Measurements from ENCODE around the gene SH3D19.
A peak's percentile ranks its signal among the peaks of the same experiment; 100 is the strongest.
"Not testable (repeated sequence)": the region's sequence is repeated elsewhere in the genome, so short reads cannot be mapped to it uniquely, and the experiment has no call there.

SH3D19 gene

GRCh38 chr4:151143811-151144210 is 181.6 kb downstream of the SH3D19 start:
- DNase-seq, result no peak

GRCh38 chr4:151143162-151143561 is 182.2 kb downstream of the SH3D19 start:
- no peak for DNase-seq

DNA sequence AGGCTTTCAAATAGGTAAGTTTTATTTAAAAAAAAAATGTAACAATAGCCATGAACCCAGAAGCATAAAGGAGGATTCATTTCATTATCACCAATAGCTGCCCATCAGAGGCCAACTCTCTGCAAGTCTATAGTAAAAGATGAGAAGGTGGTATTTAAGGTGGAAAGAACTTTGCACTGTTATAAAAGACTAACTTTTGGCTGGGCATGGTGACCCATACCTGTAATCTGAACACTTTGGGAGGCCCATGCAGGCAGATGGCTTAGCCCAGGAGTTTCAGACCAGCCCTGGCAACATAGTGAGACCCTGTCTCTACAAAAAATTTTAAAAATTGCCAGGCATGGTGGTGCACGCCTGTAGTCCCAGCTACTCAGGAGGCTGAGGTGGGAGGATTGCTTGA is 182.6 kb downstream of the SH3D19 start:
- no peak for DNase-seq

DNA sequence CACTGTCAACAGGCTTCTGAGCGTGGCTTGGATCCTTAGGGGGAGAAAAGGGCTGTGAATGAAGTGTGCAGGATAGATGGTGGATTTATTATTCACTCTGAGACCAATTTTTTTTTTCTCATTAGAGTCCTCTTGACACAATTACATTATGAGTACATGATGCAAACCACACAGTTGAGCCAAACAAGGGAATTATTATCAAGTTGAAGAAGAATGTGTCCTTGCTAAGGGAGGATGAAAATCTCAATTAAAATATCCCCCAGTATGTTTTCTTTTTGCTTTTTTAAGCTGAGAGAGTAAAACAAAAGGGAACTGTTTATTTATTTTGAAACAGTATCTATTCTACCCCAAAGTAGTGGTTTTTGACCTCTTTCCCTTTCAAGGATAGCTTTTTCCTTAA is 185.6 kb downstream of the SH3D19 start:
- no peak for DNase-seq

- not testable (repeated sequence) for DNase-seq
Measured at GRCh38 chr4:151136048-151136447, 189.4 kb downstream of the SH3D19 start.

DNA sequence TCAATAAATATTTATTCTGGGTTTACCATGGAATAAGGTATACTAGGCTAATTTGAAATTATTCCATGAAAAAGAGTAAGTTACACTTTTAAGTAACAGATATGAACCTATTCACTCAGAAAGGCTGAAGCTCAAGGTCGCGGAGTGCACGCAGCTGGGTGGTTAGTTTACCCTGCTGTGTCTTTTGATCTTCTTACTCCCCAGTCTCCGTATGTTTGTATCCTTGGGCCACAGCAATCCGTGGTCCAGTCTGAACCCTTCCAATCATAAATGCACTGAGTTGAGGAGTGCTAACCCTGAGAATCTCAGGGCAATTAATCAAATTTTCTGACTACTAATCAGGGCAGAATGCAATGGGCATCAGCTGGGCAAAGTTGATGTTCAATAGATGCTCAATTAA is 192.1 kb downstream of the SH3D19 start:
- DNase-seq, result no peak

DNA sequence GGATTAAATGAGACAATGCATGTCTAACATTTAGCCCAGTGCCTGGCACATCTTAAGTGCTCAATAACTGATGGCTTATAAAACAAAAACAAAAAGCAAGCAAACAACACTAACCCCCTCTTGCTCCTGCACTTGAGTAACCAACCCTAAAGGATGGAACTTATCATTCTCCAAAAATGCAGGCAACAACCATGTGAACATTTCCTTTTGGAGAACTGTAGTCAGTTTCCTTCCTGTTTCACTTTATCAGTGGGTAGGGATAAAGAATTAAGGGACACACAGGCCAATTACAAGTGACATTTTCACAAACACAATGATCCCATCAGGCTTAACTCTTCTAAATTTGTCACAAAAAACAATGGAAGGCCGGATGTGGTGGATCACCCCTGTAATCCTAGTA is 195.6 kb downstream of the SH3D19 start:
- no peak for DNase-seq

DNA sequence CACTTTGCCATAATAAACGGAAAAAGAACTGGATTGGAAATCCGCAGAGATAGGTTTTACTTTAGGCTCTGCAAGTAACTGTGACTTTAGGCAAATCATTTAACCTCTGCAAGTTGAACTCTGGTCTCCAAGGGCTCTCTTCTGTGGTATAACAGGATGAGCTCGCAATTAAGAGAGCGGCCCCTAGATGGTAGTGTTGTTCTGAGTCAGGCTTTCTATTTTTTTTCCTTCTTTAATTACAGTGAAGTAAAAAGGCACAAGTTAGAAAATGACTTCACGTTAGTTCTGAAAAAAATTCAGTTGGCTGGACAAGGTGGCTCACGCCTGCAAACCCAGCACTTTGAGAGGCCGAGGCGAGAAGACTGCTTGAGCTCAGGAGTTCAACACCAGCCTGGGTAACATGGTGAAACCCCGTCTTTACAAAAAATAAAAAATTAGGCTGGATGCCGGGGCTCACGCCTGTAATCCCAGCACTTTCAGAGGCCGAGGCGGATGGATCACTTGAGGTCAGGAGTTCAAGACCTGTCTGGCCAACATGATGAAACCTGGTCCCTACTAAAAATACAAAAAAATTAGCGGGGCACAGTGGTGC is 207.9 kb downstream of the SH3D19 start:
- peak; percentile 2 for DNase-seq

DNA sequence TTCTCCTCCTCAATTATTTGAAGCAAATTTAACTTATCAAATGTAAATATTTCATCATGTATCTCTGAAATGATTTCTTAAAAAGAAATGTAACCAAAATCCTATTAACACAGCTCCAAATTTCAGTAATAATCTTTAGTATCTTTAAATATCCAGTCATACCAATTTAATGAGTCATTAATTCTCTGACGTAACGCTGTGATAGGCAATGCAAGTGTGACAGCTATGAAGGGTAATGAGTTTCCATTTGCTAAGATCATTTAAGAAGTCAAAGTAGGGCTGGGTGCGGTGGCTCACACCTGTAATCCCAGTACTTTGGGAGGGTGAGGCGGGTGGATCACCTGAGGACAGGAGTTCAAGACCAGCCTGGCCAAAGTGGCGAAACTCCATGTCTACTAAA is 210.4 kb downstream of the SH3D19 start:
- DNase-seq, result no peak

- no peak for DNase-seq
Measured at GRCh38 chr4:151114338-151114737, 211.1 kb downstream of the SH3D19 start.

DNA sequence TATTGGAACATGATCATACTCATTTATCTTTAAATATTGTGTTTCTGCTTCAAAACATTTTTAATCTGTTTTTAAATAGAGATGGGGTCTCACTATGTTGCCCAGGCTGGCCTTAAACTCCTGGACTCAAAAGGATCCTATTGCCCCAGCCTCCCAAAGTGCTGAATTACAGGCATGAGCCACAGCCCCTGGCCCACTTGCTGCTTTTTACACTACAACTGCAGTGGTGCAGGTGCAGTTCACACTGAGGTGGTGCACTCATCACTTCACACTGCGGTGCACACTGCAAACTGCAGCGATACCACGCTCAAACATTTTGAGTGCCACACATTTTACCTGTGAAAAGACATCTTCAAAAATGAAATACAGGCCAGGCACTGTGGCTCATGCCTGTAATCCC is 215.2 kb downstream of the SH3D19 start:
- DNase-seq, result no peak

DNA sequence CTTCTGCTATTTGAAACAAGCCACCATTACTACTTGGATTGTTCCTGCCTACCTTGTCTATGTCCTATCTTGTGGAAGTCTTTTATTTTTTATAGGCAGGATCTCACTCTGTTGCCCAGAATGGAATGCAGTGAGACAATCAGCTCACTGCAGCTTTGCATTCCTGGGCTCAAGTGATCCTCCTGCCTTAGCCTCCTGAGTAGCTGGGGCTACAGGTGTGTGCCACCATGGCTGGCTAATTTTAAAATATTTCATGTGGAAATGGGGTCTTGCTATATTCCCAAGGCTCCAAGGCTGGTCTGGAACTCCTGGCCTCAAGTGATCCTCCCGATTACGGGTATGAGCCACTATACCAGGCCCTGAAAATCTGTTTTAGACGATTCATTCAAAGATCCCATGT is 218.3 kb downstream of the SH3D19 start:
- no peak for DNase-seq

- no peak for DNase-seq
Measured at GRCh38 chr4:151105454-151106032, 219.9 kb downstream of the SH3D19 start.

- no peak for DNase-seq
Measured at GRCh38 chr4:151104621-151105020, 220.8 kb downstream of the SH3D19 start.

- no peak for DNase-seq
Measured at GRCh38 chr4:151103758-151104157, 221.6 kb downstream of the SH3D19 start.

- DNase-seq, result no peak
Measured at GRCh38 chr4:151100531-151100930, 224.9 kb downstream of the SH3D19 start.

- no peak for DNase-seq
Measured at GRCh38 chr4:151099976-151100417, 225.4 kb downstream of the SH3D19 start.

DNA sequence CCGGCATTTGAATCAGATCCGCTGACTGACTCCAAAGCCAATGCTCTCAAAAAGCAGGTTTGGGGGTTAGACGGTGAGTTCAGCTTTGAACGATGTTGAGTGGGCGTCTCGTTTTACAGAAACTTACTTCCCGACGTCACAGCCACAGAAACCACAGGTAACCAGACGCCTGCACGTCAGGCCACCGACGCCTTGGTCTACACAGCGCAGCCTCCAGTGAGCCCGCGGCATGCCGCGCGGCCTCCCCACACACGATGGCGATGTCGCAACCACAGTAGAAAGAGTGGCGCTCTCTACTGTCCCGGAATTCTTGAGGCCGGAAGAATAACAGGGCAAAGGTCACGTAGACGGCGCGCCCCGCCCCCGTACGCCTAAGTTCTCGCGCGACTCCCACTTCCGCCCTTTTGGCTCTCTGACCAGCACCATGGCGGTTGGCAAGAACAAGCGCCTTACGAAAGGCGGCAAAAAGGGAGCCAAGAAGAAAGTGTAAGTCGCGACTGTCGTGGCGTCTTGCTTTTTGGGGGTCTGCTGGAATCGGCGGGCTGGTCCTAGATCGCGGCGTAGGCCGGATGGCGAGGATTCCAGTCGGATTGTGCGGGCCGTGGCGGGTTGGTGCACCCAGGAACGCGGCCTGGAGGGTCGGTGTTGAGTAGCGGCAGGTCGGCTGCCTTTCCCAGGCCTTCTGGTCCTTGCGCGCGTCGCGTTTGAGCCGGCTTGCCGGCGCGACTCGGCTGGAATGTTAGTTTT is 226.0 kb downstream of the SH3D19 start, which contains the start of gene RPS3A:
Gene RPS3A (plus strand): TSS at position 400 of the 747 bp plus-strand sequence. CDS start 25 bp downstream, at position 425.
- peak; percentile 81 for DNase-seq

DNA sequence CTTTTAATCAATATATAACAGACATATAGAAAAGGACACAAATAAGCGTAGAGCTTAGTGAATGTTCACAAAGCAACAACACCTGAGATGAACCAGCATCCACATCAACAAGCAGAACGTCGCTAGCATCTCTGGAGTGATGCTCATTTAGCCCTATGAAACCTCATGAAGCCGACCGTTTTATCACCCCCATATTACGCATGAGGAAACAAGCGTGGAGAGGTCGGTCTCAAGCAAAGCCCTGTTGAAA is 226.5 kb downstream of the SH3D19 start:
- no peak for DNase-seq

GRCh38 chr4:151097759-151098158 is 227.6 kb downstream of the SH3D19 start:
- no peak for DNase-seq

- no peak for DNase-seq
Measured at GRCh38 chr4:151095142-151095541, 230.3 kb downstream of the SH3D19 start.

- no peak for DNase-seq
Measured at GRCh38 chr4:151094290-151094751, 231.1 kb downstream of the SH3D19 start.

GRCh38 chr4:151093203-151093602 is 232.2 kb downstream of the SH3D19 start:
- DNase-seq, result no peak

DNA sequence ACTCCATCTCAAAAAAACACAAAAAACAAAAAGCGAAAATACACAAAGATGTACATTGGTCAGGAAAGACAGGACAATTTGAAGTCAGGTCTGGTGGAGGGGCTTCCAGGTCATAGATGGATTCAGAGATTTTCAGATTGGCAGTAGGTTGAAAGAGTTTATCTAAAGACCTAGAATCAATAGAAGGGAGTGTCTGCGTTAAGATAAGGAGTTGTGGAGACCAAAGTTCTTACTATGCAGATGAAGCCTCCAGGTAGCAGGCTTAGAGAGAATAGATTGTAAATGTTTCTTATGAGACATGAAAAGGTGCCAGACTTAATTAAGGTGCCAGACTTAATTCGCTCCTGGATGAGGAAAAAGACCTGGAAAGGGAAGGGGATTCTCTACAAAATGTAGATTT is 232.9 kb downstream of the SH3D19 start:
- DNase-seq, result no peak

GRCh38 chr4:151091047-151091446 is 234.4 kb downstream of the SH3D19 start:
- DNase-seq, result no peak

Measured in NCI-H1105 (cell line).